Fibroblast of lung (primary cell): ENCODE data around the gene ARMC5.

Source experiments
- EZH2 ChIP-seq: IDR thresholded peaks from 2 replicates; pipeline ENCODE4 v1.5.1; 2012; ENCODE audit warnings: low read length, control low read depth, mild to moderate bottlenecking; ENCODE audit errors: missing control alignments
- TF ChIP-seq, protein P1 (sequence below), 2 donors: IDR thresholded peaks in 1 of 2; conservative IDR thresholded peaks in 1 of 2; 1 replicate in 1 of 2; 2 replicates in 1 of 2; pipeline ENCODE4 v1.5.1; 2011 to 2012; ENCODE audit warnings: low read length in 2 of 2, control low read depth in 1 of 2, inconsistent platforms in 1 of 2, low read depth in 1 of 2, mild to moderate bottlenecking in 1 of 2

DNA sequence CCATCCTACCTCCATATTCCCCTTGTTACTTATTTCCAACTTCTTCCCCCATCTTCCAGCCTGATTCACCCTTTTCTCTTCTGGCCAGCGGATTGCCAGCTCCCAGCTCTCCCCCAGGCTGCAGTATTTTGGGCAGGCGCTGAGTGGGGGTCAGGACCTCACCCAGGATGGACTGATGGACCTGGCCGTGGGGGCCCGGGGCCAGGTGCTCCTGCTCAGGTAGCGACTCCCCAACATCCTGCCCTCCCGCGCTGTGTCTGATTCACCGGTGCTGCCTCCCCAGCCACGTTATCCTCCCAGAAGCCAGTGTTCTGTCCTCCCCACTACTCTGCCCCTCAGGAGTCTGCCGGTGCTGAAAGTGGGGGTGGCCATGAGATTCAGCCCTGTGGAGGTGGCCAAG, 46.6 kb upstream of the ARMC5 start:
- TF ChIP-seq, protein P1, sequence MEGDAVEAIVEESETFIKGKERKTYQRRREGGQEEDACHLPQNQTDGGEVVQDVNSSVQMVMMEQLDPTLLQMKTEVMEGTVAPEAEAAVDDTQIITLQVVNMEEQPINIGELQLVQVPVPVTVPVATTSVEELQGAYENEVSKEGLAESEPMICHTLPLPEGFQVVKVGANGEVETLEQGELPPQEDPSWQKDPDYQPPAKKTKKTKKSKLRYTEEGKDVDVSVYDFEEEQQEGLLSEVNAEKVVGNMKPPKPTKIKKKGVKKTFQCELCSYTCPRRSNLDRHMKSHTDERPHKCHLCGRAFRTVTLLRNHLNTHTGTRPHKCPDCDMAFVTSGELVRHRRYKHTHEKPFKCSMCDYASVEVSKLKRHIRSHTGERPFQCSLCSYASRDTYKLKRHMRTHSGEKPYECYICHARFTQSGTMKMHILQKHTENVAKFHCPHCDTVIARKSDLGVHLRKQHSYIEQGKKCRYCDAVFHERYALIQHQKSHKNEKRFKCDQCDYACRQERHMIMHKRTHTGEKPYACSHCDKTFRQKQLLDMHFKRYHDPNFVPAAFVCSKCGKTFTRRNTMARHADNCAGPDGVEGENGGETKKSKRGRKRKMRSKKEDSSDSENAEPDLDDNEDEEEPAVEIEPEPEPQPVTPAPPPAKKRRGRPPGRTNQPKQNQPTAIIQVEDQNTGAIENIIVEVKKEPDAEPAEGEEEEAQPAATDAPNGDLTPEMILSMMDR (conservative IDR thresholded peaks at IDR 0.05 in 1 of 2, IDR thresholded peaks at IDR 0.05 in 1 of 2; ENCODE audit: low read depth in 1 of 2, low read length in 2 of 2), result no peak
- TF ChIP-seq EZH2, result no peak
